Activated CD4-positive, alpha-beta memory T cell treated with anti-CD3 and anti-CD28 coated beads for 36 hours (primary cell): Measurements from ENCODE around the gene SLC17A5. TPM values are rescaled to one million over a fixed set of nuclear protein-coding genes. Genes with fewer than 3 reads are reported as not detected.

Experiments
- CTCF ChIA-PET: fragments of 350-600 bp; sonication (Branson Sonifier 250); formaldehyde crosslinking; loops from one replicate; lab custom pipeline; 2021; ENCODE audit warnings: antibody characterized with exemption, inconsistent platforms; lab: Charles Lee
- POLR2A ChIA-PET: fragments of 350-600 bp; sonication (Branson Sonifier 250); formaldehyde crosslinking; loops from one replicate; lab custom pipeline; 2021; ENCODE audit warnings: antibody characterized with exemption; lab: Charles Lee
- DNase-seq: peaks from one replicate; pipeline ENCODE4 v3.0.0-alpha.2; 2020
- H3K27ac Mint-ChIP-seq: one replicate; pipeline ENCODE4 v1.8.0; 2021; ENCODE audit warnings: mixed read lengths
- H3K27me3 Mint-ChIP-seq: one replicate; pipeline ENCODE4 v1.8.0; 2021; ENCODE audit warnings: mixed read lengths
- H3K36me3 Mint-ChIP-seq: one replicate; pipeline ENCODE4 v1.8.0; 2021; ENCODE audit warnings: mixed read lengths
- H3K4me1 Mint-ChIP-seq: one replicate; pipeline ENCODE4 v1.8.0; 2021; ENCODE audit warnings: low read depth, mixed read lengths
- H3K4me3 Mint-ChIP-seq: one replicate; pipeline ENCODE4 v1.8.0; 2021; ENCODE audit warnings: mild to moderate bottlenecking, mixed read lengths
- H3K9me3 Mint-ChIP-seq: one replicate; pipeline ENCODE4 v1.8.0; 2021; ENCODE audit warnings: mixed read lengths
- intact Hi-C: fragments of 100-400 bp; cut with micrococcal nuclease; formaldehyde crosslinking; loops from one replicate; pipeline ENCODE4 v1.15.1; 2023
- total RNA-seq, 2 experiments: library from RNA; stranded (reverse); gene quantifications; one replicate each; pipeline ENCODE4 v1.2.3, GENCODE V29; 2021

Gene SLC17A5
- total RNA-seq, 2 experiments from 2014 or later: 5.1 to 5.4 TPM

DNA sequence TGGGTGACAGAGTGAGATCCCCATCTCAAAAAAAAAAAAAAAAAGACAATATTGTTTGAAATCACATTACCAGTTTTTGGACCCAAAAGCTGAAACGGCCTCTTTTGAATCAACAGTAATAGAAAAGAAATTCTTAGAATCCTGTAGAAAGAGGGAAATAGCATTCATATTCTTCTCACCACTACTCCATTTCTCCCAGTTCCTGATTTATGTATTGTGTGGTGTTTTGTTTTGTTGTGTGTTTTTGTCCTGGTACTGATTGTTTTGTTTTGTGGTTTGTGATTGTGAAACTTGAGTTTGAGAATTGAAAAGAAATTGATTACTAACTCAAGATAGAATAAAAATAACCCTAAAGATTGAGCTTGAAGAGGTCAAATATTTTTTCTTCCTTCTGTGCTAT lies 106.8 kb downstream of the SLC17A5 start:
- POLR2A ChIA-PET: no interaction called here
- DNase-seq: no peak
- intact Hi-C loops: no loop called here
- H3K4me3 Mint-ChIP-seq: no peak overlapping the region
- no peaks in the 10 kb centered on the region for H3K4me1 Mint-ChIP-seq
- CTCF ChIA-PET: no interaction called here
- H3K36me3 Mint-ChIP-seq: no peaks in the 10 kb centered on the region
- H3K27ac Mint-ChIP-seq: no peak overlapping the region
- no peaks in the 10 kb centered on the region for H3K9me3 Mint-ChIP-seq
- H3K27me3 Mint-ChIP-seq: no peaks in the 10 kb centered on the region

Other genes with a start within 250 kb of the SLC17A5 start
- gene CGAS, start 201.7 kb downstream of the SLC17A5 start, total RNA-seq: 10 to 100 TPM; 37.2 to 38.4 TPM
- 10 to 100 TPM; 40.7 to 47.7 TPM for gene MTO1, start 192.3 kb downstream of the SLC17A5 start, total RNA-seq
- gene EEF1A1, start 133.0 kb downstream of the SLC17A5 start, total RNA-seq: over 10,000 TPM; 16,691 to 17,144 TPM
- gene CD109, start 42.2 kb upstream of the SLC17A5 start, total RNA-seq: 1 to 10 TPM; 7.2 to 9.1 TPM